NCI-H774 (cell line): Measurements from ENCODE around the gene ADCY3.

Source experiments
- DNase-seq: peaks from one replicate; lab custom pipeline; 2025; lab: John Stamatoyannopoulos, UW

ADCY3 gene

GRCh38 chr2:24925815-24926214 is 5.8 kb upstream of the ADCY3 start:
- no peak for DNase-seq

GRCh38 chr2:24924732-24925131 is 4.7 kb upstream of the ADCY3 start:
- no peak for DNase-seq

DNA sequence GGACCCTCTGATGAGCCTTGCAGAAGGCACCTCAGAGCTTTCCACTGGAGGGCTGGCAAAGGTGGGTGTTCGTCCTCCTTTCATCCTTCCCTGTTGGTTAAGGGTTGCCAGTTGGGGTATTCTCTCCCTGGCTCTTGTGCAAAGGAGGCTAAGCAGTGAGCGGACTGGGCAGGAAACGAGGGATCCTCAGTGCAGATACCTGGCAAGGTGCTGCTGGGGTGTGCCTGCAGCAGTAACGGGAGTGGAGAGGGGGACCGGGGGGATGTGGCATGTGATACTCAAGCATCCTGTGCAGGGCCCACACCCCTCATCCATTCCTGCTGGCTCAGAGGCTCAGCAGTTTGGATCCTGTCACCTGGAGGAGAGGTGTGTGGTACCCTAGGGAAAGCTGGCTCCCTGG is 4.2 kb upstream of the ADCY3 start:
- DNase-seq = no peak

GRCh38 chr2:24923106-24923505 is 3.1 kb upstream of the ADCY3 start:
- no peak for DNase-seq

DNA sequence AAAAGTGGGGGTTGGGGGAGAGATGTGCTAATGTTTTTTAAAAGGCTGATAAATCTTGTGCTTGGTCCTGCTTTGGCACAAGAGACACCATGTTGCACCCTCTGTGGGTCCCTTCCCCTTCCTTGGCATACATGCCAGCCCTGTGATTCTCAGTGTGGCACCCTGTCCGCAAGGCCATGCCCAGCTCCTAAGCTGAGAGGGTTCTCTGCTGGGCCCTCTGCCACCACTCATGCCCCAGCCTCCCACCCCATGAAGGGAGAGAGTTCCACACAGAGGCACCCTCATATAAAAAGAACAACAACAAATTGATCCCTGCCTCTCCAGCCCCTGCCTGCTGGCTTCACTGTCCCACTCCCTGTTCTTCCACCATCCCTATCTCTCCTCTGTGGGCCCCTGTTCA is 2.5 kb upstream of the ADCY3 start:
- DNase-seq = no peak

DNA sequence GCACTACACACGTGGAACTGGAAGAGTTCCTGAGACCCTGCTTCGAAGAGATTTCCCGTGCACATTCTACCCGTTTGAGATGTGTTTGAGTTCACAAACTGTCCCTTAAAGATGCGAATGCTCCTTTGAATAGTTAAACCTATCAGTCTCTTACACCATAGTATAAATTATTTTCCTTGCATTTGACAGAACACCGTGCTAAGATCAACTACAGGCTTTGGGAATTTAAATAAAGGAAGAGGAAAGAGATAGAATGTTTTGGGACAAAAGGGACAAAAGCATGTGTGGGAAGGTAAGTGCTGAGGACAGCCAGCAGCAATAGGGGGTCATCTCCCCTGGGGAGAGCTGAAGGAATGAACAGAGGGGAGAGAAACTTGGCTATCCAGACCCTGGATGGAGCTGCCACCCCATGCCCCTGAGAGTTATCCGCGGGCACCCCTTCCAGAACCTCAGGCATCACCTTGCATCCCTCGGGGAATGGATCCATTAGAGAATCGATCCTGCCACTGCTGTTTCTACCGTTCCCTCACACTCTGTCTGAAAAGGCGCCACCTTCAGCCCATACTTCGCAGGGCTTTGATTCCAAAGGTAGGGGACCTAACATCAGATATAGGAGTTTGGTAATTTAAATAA is 888 bp upstream of the ADCY3 start:
- DNase-seq = no peak

DNA sequence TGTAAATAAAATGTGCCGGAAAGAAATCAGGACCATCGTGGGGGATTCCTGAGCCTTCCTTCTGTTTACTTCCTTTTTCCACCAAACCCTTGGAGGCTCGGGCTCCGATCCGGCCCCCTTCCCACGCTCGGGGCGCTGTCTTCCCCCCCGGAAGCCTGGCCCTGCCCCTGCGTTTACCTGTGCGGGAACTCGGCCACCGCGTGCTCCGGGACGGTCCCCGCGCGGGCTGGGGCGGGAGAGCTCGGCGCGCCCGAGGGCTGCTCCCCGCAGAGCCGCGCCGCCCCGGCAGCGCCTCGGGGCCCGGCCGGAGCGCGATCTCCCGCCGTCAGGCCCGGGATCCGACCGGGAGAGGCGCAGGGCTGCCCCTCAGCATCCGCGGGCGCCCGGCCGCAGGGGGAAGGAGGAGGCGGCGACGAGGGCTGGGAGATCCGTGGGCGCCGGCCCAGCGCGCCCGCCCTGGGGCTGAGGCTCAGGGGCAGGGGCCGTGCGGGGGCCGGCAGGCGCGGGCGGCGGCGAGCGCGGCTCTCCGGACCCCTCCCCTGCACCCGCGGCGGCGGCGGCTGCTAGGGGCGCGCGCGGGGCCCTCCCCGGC is 435 bp downstream of the ADCY3 start:
- DNase-seq = no peak

DNA sequence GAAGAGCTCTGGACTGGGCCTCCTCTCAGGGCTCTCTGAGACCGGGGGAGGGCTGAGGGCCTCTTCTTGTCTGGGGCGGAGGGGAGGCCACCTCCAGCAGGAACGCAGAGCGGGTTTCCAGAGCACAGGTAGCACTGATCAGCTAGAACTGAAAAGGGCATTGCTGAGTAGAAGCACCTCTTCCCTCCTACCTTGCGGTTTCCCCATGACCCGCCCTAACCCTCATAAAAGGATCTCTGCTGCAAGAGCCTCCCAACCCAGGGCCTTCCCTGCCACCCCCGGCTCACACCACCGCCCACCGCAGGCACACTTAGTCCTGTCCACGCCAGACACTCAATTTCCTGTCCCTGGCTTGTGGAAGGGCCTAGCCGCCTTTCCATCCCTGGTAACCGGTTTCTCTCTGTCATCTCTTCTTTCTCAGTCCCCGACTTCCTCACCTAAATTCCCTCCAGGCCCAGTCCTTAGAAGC is 966 bp downstream of the ADCY3 start:
- no peak for DNase-seq

GRCh38 chr2:24918326-24919036 is 1.6 kb downstream of the ADCY3 start:
- no peak for DNase-seq

GRCh38 chr2:24917731-24918325 is 2.2 kb downstream of the ADCY3 start:
- DNase-seq = no peak

GRCh38 chr2:24917086-24917485 is 3.0 kb downstream of the ADCY3 start:
- DNase-seq = no peak

- no peak for DNase-seq
These were observed 4.2 kb downstream of the ADCY3 start for GRCh38 chr2:24915796-24916195.

DNA sequence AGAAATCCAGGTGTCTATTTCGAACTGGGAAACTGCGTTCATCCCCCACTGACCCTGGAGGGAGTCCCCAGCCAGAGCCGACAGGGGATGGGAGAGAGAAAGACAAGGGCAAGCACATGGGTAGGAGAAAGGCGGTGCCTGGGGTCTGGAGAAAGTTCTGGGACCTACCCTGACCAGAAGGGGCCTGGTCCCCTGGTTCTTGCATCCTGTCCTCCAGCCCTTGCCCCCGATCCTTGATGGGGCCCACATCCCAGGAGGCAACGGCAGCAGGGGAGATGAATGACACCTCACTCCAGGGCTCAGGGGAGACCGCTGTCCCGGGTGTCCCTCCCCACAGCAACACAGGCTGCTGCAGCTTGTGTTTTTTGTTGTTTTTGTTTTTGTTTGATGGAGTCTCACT is 4.9 kb downstream of the ADCY3 start:
- DNase-seq = no peak

- DNase-seq = no peak
These were observed 5.3 kb downstream of the ADCY3 start for GRCh38 chr2:24914713-24915112.

DNA sequence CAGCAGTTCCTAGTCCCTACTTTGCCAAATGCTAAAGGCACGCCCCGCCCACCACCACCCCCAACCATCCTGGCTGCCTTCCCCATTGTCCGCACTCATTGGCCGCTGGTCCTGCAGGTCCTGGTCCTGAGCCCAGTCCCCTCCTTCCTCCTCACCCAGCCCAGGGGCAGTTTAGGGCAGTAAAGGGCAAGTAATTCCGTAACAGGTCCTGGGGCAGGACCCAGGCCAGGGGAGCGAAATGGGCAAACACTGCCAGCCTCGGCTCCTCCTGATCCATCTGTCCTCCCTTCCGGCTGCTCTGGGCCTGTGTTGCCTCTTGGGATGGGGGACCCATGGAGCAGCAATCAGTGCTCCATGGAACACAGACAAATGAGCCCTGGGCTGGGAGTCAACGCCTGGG is 6.1 kb downstream of the ADCY3 start:
- no peak for DNase-seq

DNA sequence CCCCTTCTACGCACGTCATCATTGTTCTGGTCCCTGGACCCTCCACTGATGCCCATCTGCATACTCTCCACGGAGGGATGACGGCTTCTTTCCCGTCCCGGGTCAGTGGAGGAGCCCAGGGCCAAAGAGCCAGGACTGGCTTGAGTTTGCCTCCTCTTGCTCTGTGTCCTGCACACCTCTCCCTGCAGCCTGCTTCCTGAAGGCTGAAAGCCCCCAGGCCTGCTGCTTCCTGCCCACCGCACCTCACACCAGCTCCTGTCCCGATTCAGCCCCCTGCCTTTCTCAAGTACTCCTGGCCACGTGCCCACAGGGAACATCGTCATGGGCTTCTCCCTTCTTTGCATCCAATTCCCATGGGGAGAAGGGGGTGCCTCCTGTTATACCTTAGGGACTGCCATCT is 7.1 kb downstream of the ADCY3 start:
- no peak for DNase-seq

- no peak for DNase-seq
These were observed 7.5 kb downstream of the ADCY3 start for GRCh38 chr2:24912523-24912922.

DNA sequence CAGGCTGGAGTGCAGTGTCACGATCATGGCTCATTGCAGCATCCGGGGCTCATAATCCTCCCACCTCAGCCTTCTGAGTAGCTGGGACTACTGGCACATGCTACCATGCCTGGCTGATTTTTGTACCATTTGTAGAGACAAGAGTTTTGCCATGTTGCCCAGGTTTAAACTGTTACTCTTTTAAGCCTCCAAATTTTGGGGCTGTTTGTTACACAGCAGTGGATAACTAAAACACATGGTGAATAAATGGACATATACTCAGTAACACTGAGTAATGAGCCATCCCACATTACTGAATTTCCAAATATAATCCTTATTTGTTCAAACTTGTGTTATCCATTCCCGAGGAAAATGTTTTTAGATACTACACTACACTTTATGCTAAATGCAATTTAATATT is 9.8 kb downstream of the ADCY3 start:
- DNase-seq = no peak

DNA sequence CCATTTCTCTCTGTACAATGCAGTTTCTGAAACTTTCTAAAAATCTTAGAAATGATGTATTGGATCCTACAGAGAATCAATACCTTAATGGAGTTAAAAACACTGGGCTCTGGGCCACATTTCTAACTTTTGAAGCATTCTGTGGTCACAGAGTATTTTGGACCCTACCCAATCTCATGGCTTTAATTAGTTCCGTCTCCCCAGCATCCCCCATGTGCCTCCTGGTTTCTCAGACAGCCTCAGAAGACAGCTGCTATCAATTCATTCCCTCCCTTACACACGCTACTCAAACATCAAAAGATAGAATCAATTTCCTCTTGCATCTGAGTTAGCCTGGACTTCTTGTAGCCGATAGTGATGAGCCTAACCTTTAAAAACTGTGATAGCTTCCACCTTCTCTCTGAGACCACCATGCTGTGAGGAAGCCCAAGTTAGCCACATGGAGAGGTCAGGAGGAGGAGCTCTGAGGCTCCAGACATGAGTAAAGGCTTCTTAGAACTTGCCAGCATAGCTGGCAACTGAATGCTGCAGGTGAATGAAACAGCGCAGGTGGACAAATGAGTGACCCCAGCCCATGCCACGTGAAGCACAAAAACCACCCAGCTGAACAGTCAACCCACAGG is 10.4 kb downstream of the ADCY3 start:
- no peak for DNase-seq

DNA sequence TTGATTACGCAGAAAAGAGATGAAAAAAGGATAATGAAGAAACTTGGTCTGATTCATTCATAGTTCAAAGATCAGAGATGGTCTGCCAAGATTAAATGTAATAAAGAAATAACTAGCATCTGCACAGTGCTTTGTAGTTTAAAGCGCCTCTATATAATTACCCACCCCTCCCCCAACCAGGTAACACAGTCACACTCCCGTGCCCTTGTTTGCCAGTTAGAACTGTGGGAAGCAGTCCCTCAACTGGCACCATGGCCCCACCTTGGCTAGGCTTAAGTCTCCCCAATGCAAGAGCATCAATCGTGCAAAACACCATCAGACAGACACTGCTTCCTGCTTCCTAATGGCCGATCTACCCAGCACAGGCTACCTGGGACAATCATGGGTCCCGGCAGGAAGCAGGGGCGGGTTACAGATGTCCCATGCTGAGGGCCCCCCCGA is 11.6 kb downstream of the ADCY3 start:
- no peak for DNase-seq

DNA sequence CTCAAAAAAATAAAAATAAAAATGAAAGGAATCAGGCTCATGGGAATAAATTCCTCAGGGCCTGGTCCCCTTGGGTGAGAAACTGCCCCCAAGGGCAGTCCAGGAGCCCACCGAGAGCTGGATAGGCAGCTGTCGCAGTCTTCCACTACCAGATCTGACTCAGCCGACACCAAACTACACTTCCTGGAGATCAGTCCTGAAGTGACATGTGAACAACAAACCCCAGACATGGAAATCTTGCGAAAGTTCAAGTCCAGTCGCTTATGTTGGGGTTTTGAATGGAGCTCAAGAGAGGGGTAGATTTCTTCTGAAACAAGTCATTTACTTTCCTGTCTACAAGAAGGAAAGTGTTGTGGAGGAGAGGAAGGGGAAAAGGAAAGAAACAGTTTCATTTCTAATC is 12.9 kb downstream of the ADCY3 start:
- DNase-seq = no peak

DNA sequence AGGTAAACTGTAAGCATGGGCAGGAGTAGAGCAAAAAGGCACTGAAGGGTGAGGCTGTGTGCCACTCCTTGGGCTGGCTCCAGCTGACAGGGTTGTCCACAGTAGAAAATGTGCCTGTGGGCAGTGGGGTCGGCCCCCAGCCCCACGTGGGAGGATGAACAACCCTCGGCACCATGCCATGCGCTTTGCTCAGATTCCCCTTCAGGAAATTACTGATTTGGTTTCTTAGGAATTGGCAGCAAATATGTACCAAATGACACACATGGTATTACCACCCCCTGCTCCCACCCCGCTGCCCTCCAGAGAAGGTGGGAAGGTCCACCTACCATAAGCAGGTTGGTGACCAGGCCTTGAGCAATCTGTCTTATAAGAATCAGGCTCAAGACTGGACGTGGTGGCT is 13.6 kb downstream of the ADCY3 start:
- DNase-seq = no peak
